ENCODE measurements around the gene TSPYL1. TPM values are rescaled to one million over a fixed set of nuclear protein-coding genes. Genes with fewer than 3 reads are reported as not detected.

Gene TSPYL1
- 10 to 100 TPM; 45.2 to 45.4 TPM for total RNA-seq

DNA sequence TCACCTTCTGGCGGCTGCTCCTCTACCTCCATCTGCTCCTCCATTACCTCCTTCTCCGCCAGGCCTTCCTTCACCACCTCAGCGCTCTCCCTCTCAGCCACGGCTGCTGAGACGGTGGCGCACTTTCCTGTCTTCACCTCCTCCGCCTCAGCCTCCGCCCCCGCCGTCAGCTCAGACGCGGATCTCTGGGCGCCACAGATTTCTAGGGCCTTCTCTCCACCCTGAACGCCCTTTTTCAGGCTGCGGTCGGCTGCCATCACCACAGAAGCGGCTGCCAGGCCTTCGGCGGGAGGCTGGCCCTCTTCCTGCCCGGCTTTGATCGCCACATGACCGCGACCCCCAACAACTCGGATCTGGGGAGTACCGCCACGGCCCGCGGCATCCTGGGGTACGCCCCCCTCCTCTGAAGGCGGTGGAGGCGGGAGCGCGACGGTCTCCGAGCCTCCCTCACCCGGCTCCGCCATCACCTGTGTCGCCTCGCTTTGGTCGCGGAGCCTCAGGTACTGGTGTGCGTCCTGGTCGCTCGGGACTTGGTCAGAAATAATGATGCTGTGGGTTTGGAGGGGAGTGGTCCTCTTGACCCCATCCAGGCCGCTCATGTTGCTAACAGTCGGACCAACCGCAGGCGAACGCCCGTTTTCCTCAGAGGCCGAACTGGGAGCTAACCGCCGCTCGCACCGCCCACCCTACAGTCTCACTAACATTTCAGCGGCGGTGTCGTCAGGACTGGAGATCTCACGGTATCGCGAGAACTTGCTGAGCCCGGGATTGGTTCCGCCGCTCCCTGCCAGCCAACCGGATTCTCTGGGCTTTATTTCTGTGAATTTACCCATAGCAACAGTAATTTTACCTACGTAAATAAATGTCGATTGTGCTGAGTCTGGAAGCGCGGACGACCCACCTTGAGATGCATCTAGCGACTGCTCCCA is at the start of gene TSPYL1:
TSPYL1 (minus strand) TSS at position 699 of the 929 bp plus-strand sequence; CDS start at position 599, 100 bp downstream.

GRCh38 chr6:116253505-116254296 is 26.0 kb downstream of the TSPYL1 start, which contains the start of gene TSPYL4:
TSPYL4 (minus strand) TSS chr6:116254075; CDS start chr6:116254008, 67 bp downstream.

Other genes with a start within 250 kb of the TSPYL1 start
- gene FRK, start 219.0 kb downstream of the TSPYL1 start, total RNA-seq = under 1 TPM in 1 of 2 experiments, not detected in 1; 0.02 TPM
- 10 to 100 TPM; 40.4 to 42.2 TPM for gene NT5DC1, start 179.1 kb downstream of the TSPYL1 start, total RNA-seq
- not detected for gene COL10A1, start 153.8 kb downstream of the TSPYL1 start, total RNA-seq
- 10 to 100 TPM; 15.7 to 16.0 TPM for gene TSPYL4, start 25.9 kb downstream of the TSPYL1 start, total RNA-seq
- 1 to 10 TPM; 2.2 to 2.6 TPM for gene DSE, start 91.0 kb upstream of the TSPYL1 start, total RNA-seq
- gene CALHM6, start 181.4 kb upstream of the TSPYL1 start, total RNA-seq = 10 to 100 TPM; 15.8 to 15.9 TPM
- gene CALHM5, start 231.7 kb upstream of the TSPYL1 start, total RNA-seq = not detected